Stimulated activated CD4-positive, alpha-beta T cell treated with anti-CD3 and anti-CD28 coated beads, Interleukin-2, amount 100 ng/mL, for 4 hours (primary cell): ENCODE results near the gene RALY.

ENCODE experiments used
- DNase-seq: peaks from one replicate; pipeline ENCODE4 v3.0.0-alpha.2; 2020; ENCODE audit warnings: low read depth

Gene RALY

GRCh38 chr20:33993576-33994221 is at the start of gene RALY:
Gene RALY, plus strand, starts transcription at chr20:33993911. Its CDS starts 78,164 bp downstream, at chr20:34072075.
- peak; percentile 92 for DNase-seq

GRCh38 chr20:33944914-33945313 is 48.8 kb upstream of the RALY start:
- no peak for DNase-seq

GRCh38 chr20:33945391-33946081 is 48.2 kb upstream of the RALY start:
- no peak for DNase-seq

- peak; percentile 6 for DNase-seq
These were observed 45.9 kb upstream of the RALY start for GRCh38 chr20:33947709-33948295.

- no peak for DNase-seq
These were observed 45.2 kb upstream of the RALY start for GRCh38 chr20:33948480-33948879.

GRCh38 chr20:33951171-33951570 is 42.5 kb upstream of the RALY start:
- no peak for DNase-seq

GRCh38 chr20:33954504-33954903 is 39.2 kb upstream of the RALY start:
- DNase-seq: no peak

GRCh38 chr20:33963751-33964150 is 30.0 kb upstream of the RALY start:
- DNase-seq: no peak

GRCh38 chr20:33964441-33964840 is 29.3 kb upstream of the RALY start:
- no peak for DNase-seq

GRCh38 chr20:33967126-33967525 is 26.6 kb upstream of the RALY start:
- no peak for DNase-seq

GRCh38 chr20:33969563-33969962 is 24.1 kb upstream of the RALY start:
- DNase-seq: no peak

GRCh38 chr20:33970229-33970628 is 23.5 kb upstream of the RALY start:
- no peak for DNase-seq

- DNase-seq: no peak
These were observed 22.4 kb upstream of the RALY start for GRCh38 chr20:33971147-33971975.

GRCh38 chr20:33976959-33977358 is 16.8 kb upstream of the RALY start:
- no peak for DNase-seq

GRCh38 chr20:33977535-33977934 is 16.2 kb upstream of the RALY start:
- no peak for DNase-seq

- no peak for DNase-seq
These were observed 14.6 kb upstream of the RALY start for GRCh38 chr20:33979094-33979493.

GRCh38 chr20:33981347-33981746 is 12.4 kb upstream of the RALY start:
- DNase-seq: no peak

GRCh38 chr20:33981964-33982363 is 11.7 kb upstream of the RALY start:
- no peak for DNase-seq

- DNase-seq: no peak
These were observed 10.3 kb upstream of the RALY start for GRCh38 chr20:33983371-33983770.

- no peak for DNase-seq
These were observed 9.5 kb upstream of the RALY start for GRCh38 chr20:33984182-33984719.

GRCh38 chr20:33985280-33985679 is 8.4 kb upstream of the RALY start:
- no peak for DNase-seq

GRCh38 chr20:33985830-33986229 is 7.9 kb upstream of the RALY start:
- DNase-seq: no peak
